HG03103 (cell line): ENCODE results near the gene TRMT6.
A peak's percentile ranks its signal among the peaks of the same experiment; 100 is the strongest.

ENCODE experiments used
- ATAC-seq: cut with Tn5 transposase; IDR thresholded peaks from one replicate; pipeline ENCODE4 v1.9.1; 2021; ENCODE audit warnings: low read depth; ENCODE audit not compliant: unreplicated experiment

TRMT6 gene

GRCh38 chr20:5950271-5951031, at the start of gene TRMT6, which contains the start of gene MCM8:
Gene TRMT6, minus strand, starts transcription at chr20:5950533. Its CDS starts 128 bp downstream, at chr20:5950405.
Gene MCM8, plus strand, starts transcription at chr20:5950652. Its CDS starts 1,364 bp downstream, at chr20:5952016.
- ATAC-seq: peak; percentile 98

DNA sequence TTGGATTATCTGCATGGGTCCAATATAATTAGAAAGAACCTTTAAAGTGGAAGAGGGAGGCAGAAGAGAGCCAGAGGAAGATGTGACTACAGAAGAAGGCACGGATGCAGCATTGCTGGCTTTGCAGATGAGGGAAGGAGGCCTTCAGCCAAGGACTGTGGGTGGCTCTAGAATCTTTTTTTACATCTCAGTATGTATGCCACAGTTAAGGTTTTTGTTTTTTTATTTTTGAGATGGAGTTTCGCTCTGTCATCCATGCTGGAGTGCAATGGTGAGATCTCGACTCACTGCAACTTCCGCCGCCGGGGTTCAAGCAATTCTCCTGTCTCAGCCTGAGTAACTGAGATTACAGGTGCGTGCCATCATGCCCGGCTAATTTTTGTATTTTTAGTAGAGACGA, 49.5 kb upstream of the TRMT6 start:
- no peak for ATAC-seq

DNA sequence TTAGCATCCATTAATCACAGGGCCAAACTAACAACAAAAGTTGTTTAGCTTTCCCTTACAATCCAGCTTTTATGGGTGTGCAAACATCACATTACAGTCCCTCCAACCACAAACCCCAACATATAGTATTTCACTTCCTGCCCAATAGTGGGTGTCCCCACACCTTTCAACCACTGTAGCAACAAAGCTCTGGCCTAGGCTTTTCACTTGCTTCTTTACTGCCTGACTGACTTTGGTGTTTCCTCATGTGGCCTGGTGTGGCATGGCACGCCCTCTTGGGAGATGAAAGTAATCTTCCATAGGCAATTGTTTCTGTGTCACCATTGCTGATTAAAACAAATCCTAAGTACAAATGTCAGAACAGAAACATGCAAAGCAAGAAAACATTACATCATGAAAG, 46.4 kb upstream of the TRMT6 start:
- peak; percentile 99 for ATAC-seq

- ATAC-seq: no peak
Observed at GRCh38 chr20:5991623-5992441, 41.5 kb upstream of the TRMT6 start.

GRCh38 chr20:5990946-5991345, 40.6 kb upstream of the TRMT6 start:
- ATAC-seq: no peak

DNA sequence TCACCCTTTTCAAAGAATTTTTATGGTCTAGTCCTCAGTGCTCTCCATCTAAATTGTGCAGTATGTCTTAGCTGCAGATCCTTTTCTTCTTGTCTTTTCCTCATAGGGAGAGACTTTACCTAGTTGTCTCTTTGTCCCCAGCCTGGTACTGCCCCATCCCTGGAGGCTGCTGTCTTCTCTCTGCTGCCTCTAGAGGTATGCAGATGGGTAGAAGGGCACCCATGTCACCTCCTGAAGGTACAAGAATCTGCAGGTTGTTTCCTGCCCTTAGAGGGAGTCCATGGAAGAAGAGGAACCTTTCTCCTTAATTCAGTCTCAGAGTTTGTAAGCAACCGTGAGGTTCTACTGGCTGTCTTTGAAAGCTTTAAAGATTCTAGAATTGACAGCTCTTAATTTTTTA, 39.2 kb upstream of the TRMT6 start:
- ATAC-seq: no peak

DNA sequence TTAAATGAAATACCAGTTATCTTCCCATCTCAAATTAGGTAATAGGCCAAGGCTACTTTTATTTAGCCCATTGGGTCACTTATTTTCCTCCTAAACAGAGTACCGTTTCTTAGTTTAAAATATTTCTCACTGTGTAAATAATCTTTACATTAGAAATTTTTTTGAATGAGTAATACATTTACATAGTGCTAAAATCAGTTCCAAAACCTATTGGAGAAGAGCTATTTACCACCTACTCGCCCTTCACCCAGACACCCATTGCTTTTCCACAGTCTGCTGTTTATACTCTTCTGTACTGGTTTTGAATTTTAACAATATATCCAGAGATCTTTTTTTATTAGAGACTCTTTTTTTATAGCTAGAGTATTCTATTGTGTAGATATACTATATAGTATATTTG, 37.0 kb upstream of the TRMT6 start:
- ATAC-seq: no peak

- no peak for ATAC-seq
Observed at GRCh38 chr20:5980720-5981538, 30.6 kb upstream of the TRMT6 start.

DNA sequence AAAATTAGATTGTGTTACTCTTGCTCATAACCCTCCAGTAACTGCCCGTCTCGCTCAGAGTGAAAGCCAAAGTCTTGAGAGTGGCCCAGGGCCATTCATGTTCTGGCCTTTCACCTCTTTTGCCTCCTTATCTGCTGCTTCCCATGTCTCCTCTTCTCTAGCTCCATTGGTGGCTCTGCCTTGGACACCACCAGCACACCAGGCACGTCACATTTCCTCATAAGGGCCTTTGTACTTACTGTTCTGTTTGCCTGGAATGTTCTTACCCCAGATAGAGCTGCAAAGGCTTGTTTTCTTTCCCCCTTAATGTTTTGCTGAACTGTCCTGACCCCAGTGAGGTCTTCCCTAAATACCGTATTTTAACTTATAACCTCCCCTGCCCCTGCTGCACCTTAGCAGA, 29.5 kb upstream of the TRMT6 start:
- ATAC-seq: no peak

DNA sequence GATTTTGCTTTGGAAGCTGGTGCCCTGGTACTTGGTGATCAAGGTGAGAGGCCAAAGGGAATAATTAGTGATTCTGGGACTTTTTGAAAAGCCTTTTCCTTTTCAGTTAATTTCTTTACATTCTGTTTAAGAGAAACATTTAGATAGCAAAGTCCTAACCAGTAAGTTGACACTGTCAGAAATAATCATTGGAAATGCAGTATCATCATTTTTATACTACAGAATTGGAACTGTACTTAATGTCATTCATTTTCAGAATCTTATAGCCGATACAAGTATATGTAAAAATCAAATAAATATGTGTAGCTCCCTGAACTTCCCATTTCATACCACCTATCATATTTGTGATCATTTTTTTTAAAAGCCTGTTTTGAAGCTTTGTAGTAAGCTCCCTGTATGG, 27.6 kb upstream of the TRMT6 start:
- ATAC-seq: no peak

DNA sequence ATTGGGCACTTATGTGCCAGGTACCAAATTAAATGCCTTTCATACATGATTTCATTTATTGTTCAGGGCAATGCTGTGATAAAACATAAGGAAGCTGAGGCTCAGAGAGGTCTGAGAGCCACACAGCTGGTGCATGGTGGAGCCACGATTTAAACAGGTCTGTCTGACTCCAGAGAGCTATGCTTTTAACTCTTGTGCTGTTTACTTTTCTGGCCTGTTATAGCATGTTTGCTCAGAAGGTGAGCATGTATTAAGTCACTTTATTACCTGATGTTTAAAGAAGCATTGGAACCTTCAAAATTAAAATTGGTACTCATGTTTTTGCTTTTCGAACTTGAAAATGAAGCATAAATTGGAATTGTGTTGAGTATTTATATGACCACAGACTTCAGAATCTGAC, 26.9 kb upstream of the TRMT6 start:
- ATAC-seq: no peak

DNA sequence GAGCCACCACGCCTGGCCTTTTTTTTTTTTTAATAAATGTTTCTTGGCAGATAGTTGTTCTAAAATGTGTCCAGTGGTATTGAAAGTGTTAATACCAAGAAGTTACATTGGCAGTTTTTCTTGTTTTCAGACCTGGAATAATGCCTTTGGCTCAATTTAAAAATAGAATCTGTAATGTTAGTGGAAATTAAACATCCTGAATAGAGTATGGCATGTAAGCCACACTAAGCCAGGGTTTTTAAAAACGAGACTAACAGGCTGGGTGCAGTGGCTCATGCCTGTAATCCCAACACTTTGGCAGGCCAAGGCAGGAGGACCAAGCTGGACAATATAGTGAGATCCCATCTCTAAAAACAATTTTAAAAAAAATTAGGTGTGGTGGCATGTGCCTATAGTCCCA, 25.4 kb upstream of the TRMT6 start:
- no peak for ATAC-seq

DNA sequence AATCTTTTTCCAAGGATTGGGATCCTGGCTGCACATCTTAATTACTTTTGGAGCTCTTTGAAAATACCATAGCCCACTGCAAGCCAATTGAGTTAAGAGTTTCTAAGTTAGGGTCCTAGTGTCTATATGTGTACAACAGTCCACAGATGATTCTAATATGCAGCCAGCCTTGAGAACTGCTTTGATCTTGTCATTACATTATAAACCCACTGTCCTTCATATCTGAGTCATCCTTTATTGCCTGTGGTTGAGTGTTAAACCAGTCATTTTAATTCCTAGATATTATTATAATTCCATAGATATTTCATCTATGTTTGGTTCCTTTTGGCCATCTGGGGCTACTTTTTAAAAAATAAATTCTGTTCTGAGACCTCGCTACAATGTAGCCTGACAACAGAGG, 24.2 kb upstream of the TRMT6 start:
- no peak for ATAC-seq

DNA sequence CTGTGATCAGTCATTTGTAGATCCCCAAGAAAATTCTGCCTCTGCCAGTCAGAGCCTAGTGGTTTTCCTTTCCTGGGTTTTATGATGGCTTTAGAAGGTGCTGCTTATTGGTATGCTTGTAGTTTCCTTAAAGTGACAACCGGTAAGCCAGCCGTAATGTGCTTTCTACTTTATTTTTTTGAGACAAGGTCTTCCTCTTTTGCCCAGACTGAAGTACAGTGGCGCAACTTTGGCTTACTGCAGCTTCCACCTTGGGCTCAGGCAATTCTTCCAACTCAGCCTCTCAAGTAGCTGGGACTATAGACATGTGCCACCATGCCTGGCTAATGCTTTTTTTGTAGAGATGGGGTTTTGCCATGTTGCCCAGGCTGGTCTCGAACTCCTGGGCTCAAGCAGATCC, 23.6 kb upstream of the TRMT6 start:
- ATAC-seq: no peak

GRCh38 chr20:5973172-5973571, 22.8 kb upstream of the TRMT6 start:
- no peak for ATAC-seq

GRCh38 chr20:5971203-5971602, 20.9 kb upstream of the TRMT6 start:
- ATAC-seq: no peak

DNA sequence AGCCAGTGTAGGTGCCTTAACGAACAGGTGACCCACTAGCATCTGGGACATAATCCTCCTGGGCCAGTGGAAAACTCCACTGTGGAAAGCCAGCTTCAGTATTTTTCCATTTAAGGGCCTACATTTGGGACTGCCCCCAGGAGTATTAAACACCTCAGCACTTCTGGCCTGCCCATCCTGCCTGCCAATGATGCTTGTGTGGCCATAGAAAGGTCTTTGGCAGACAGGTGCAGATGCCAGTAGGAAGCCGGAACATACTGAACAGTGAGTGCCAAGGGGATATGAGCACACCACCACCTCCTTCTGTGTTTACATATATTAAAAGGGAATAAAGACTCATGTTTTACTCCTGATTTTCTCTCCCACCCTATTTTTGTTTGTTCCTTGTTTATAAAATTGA, 20.0 kb upstream of the TRMT6 start:
- ATAC-seq: no peak

- no peak for ATAC-seq
Observed at GRCh38 chr20:5969940-5970339, 19.6 kb upstream of the TRMT6 start.

- no peak for ATAC-seq
Observed at GRCh38 chr20:5969348-5969935, 19.1 kb upstream of the TRMT6 start.

- no peak for ATAC-seq
Observed at GRCh38 chr20:5968462-5968861, 18.1 kb upstream of the TRMT6 start.

DNA sequence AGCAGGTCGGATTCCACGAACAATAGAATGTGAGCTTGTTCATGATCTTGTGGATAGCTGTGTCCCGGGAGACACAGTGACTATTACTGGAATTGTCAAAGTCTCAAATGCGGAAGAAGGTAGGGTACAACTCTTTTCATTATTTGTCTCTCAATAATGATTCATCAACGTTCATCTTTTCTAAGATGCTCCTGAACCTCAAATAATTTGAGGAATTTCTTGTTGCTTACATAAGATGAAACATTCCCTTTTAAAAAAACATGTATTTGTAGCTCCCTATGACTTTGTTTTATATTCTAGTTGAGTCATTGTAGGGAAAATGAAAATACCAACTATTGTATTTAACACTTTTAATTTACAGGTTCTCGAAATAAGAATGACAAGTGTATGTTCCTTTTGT, 17.1 kb upstream of the TRMT6 start:
- no peak for ATAC-seq
